CD14-positive monocyte (primary cell): ENCODE measurements around the gene NLGN1. TPM values are rescaled to one million over a fixed set of nuclear protein-coding genes. Genes with fewer than 3 reads are reported as not detected.

Experiments used
- DNase-seq, 3 donors: peaks; one replicate each; pipeline ENCODE4 v3.0.0-alpha.2; 2011 to 2022
- H2AFZ ChIP-seq: 2 replicates; pipeline ENCODE4 v1.6.0; 2012; ENCODE audit warnings: mild to moderate bottlenecking, low read depth, low read length, inconsistent platforms; ENCODE audit not compliant: insufficient read depth, poor library complexity, severe bottlenecking
- H3K27ac ChIP-seq, 2 donors: 1 replicate in 1 of 2; 2 replicates in 1 of 2; pipeline ENCODE4 v1.5.1; 2012 to 2013; ENCODE audit warnings: low read length in 2 of 2, control low read depth in 1 of 2, inconsistent platforms in 1 of 2, low read depth in 1 of 2, mild to moderate bottlenecking in 1 of 2
- H3K27me3 ChIP-seq, 2 donors: one replicate each; pipeline versions ENCODE4 v1.6.0 to v1.6.1; 2011 to 2013; ENCODE audit warnings: low read length in 2 of 2; ENCODE audit not compliant: control insufficient read depth in 2 of 2, insufficient read depth in 2 of 2
- H3K36me3 ChIP-seq, 2 donors: replicated peaks in 1 of 2; 1 replicate in 1 of 2; 2 replicates in 1 of 2; pipeline versions ENCODE4 v1.5.1 to v1.6.1; 2012 to 2013; ENCODE audit warnings: low read length in 2 of 2, control low read depth in 1 of 2, inconsistent platforms in 1 of 2, mild to moderate bottlenecking in 1 of 2; ENCODE audit not compliant: insufficient read depth in 2 of 2, control insufficient read depth in 1 of 2
- H3K4me1 ChIP-seq, 2 donors: 1 replicate in 1 of 2; 2 replicates in 1 of 2; pipeline versions ENCODE4 v1.5.1 to v1.6.1; 2012 to 2013; ENCODE audit warnings: low read length in 2 of 2, control low read depth in 1 of 2, inconsistent platforms in 1 of 2, mild to moderate bottlenecking in 1 of 2, moderate library complexity in 1 of 2; ENCODE audit not compliant: insufficient read depth in 2 of 2, control insufficient read depth in 1 of 2
- H3K4me2 ChIP-seq: replicated peaks from 2 replicates; pipeline ENCODE3; 2012; ENCODE audit warnings: low read length, moderate library complexity, mild to moderate bottlenecking; ENCODE audit not compliant: poor library complexity, severe bottlenecking; ENCODE audit errors: extremely low read depth
- H3K4me3 ChIP-seq, 3 experiments: fragments of 200-600 bp in 1 of 3; sonication (generic) in 1 of 3; replicated peaks in 1 of 3; 1 replicate in 2 of 3; 2 replicates in 1 of 3; pipeline ENCODE4 v1.5.1; 2011 to 2013; ENCODE audit warnings: low read length in 3 of 3, mild to moderate bottlenecking in 3 of 3, control low read depth in 2 of 3, low read depth in 2 of 3, inconsistent platforms in 1 of 3, moderate library complexity in 1 of 3
- H3K79me2 ChIP-seq: 2 replicates; pipeline ENCODE4 v1.6.0; 2012; ENCODE audit warnings: mild to moderate bottlenecking, control low read depth, inconsistent platforms, low read length, moderate library complexity; ENCODE audit not compliant: insufficient read depth
- H3K9ac ChIP-seq: 2 replicates; pipeline ENCODE4 v1.6.0; 2017; ENCODE audit warnings: low read length, mild to moderate bottlenecking; ENCODE audit not compliant: insufficient read depth, poor library complexity, severe bottlenecking
- H3K9me3 ChIP-seq, 2 donors: replicated peaks in 1 of 2; 1 replicate in 1 of 2; 2 replicates in 1 of 2; pipeline versions ENCODE4 v1.5.1 to v1.6.1; 2012 to 2013; ENCODE audit warnings: low read length in 2 of 2, control low read depth in 1 of 2; ENCODE audit not compliant: control insufficient read depth in 1 of 2, insufficient read depth in 1 of 2
- H4K20me1 ChIP-seq: 2 replicates; pipeline ENCODE4 v1.6.0; 2012; ENCODE audit warnings: mild to moderate bottlenecking, low read length, control low read depth, moderate library complexity; ENCODE audit not compliant: insufficient read depth
- H3K27ac Mint-ChIP-seq, 7 donors: one replicate each; pipeline ENCODE4 v1.8.0; 2020; ENCODE audit warnings: mild to moderate bottlenecking in 7 of 7, mixed read lengths in 7 of 7, moderate library complexity in 6 of 7, inconsistent platforms in 2 of 7
- H3K27me3 Mint-ChIP-seq, 3 donors: one replicate each; pipeline ENCODE4 v1.8.0; 2021 to 2022; ENCODE audit warnings: low read depth in 3 of 3, mild to moderate bottlenecking in 3 of 3, mixed read lengths in 3 of 3, moderate library complexity in 3 of 3, inconsistent platforms in 1 of 3
- H3K36me3 Mint-ChIP-seq, 2 donors: one replicate each; pipeline ENCODE4 v1.8.0; 2020; ENCODE audit warnings: mixed read lengths in 2 of 2, inconsistent platforms in 1 of 2, mild to moderate bottlenecking in 1 of 2
- H3K4me1 Mint-ChIP-seq: one replicate; pipeline ENCODE4 v1.8.0; 2020; ENCODE audit warnings: mild to moderate bottlenecking, mixed read lengths
- H3K4me3 Mint-ChIP-seq, 2 donors: one replicate each; pipeline ENCODE4 v1.8.0; 2020; ENCODE audit warnings: mild to moderate bottlenecking in 2 of 2, mixed read lengths in 2 of 2, moderate library complexity in 1 of 2
- H3K9me3 Mint-ChIP-seq, 7 donors: one replicate each; pipeline ENCODE4 v1.8.0; 2020 to 2022; ENCODE audit warnings: mixed read lengths in 7 of 7, mild to moderate bottlenecking in 6 of 7, moderate library complexity in 6 of 7, inconsistent platforms in 2 of 7
- WGBS: methylation state at CpG from one replicate; pipeline ENCODE4 v1.1.5; 2013; ENCODE audit warnings: missing lambda C conversion rate; ENCODE audit not compliant: insufficient coverage; 5-methylcytosine and 5-hydroxymethylcytosine counted together
- intact Hi-C, 2 donors: fragments of 100-400 bp; cut with micrococcal nuclease; formaldehyde crosslinking; loops; one replicate each; pipeline versions ENCODE4 v1.15.0 to v1.15.1; 2023
- polyA plus RNA-seq, 3 donors: library from polyadenylated mRNA; depleted of rRNA in 1 of 3; unstranded in 2 of 3; stranded (reverse) in 1 of 3; fragments of 300-500 nt in 2 of 3; fragments of >200 nt in 1 of 3; fragmentation: Illumina TruSeq in 2 of 3; gene quantifications; 1 replicate in 2 of 3; 2 replicates in 1 of 3; pipeline ENCODE4 v1.2.3, GENCODE V29; 2012 to 2021
- TF ChIP-seq, protein P1 (sequence below): fragments of 200-600 bp; IDR thresholded peaks from one replicate; pipeline ENCODE4 v1.8.0; 2022; ENCODE audit warnings: antibody characterized with exemption, mild to moderate bottlenecking

The NLGN1 gene
- polyA plus RNA-seq, 3 donors = not detected

GRCh38 chr3:173429527-173429926 lies 32.0 kb downstream of the NLGN1 start:
- Histone ChIP-seq H3K36me3 (no peaks in the 10 kb centered on the region), H2AFZ (no peak overlapping the region), H3K79me2 (no peaks in the 10 kb centered on the region), H4K20me1 (no peaks in the 10 kb centered on the region), H3K27ac (no peak overlapping the region), H3K4me3 (no peak overlapping the region), H3K9me3 (peaks cover 7 to 9% of the 10 kb centered on the region in 2 donors), H3K4me1 (no peaks in the 10 kb centered on the region), H3K4me2 (no peak overlapping the region), H3K27me3 (no peaks in the 10 kb centered on the region), H3K9ac (no peak overlapping the region)
- TF ChIP-seq, protein P1, sequence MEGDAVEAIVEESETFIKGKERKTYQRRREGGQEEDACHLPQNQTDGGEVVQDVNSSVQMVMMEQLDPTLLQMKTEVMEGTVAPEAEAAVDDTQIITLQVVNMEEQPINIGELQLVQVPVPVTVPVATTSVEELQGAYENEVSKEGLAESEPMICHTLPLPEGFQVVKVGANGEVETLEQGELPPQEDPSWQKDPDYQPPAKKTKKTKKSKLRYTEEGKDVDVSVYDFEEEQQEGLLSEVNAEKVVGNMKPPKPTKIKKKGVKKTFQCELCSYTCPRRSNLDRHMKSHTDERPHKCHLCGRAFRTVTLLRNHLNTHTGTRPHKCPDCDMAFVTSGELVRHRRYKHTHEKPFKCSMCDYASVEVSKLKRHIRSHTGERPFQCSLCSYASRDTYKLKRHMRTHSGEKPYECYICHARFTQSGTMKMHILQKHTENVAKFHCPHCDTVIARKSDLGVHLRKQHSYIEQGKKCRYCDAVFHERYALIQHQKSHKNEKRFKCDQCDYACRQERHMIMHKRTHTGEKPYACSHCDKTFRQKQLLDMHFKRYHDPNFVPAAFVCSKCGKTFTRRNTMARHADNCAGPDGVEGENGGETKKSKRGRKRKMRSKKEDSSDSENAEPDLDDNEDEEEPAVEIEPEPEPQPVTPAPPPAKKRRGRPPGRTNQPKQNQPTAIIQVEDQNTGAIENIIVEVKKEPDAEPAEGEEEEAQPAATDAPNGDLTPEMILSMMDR = no peak
- no peaks in the 10 kb centered on the region for H3K27me3 Mint-ChIP-seq
- intact Hi-C loops = no loop called here
- H3K36me3 Mint-ChIP-seq = no peaks in the 10 kb centered on the region
- 86% methylated on average over 1 of the region's 1 CpG for WGBS
- no peak for DNase-seq
- no peak overlapping the region for H3K4me3 Mint-ChIP-seq
- H3K27ac Mint-ChIP-seq = no peak overlapping the region
- H3K9me3 Mint-ChIP-seq = peaks cover 4 to 28% (median 9%) of the 10 kb centered on the region in 7 donors
- no peaks in the 10 kb centered on the region for H3K4me1 Mint-ChIP-seq

DNA sequence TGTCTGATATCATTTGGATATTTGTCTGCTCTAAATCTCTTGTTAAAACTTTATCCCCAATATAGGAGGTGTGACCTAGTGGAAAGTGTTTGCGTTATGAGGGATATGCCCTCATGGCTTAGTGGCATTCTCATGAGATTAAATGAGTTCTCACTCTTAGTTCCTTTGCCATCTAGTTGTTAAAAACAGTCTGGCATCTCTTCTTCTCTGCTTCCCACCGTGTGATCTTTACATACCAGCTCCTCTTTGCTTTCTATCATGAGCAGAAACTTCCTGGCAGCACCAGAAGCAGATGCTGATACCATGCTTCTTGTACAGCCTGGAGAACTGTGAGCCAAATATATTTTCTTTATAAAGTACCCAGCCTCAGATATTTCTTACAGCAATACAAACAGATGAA lies 33.0 kb downstream of the NLGN1 start:
- Mint-ChIP-seq H3K27me3 (no peaks in the 10 kb centered on the region), H3K9me3 (peaks cover 4 to 28% (median 9%) of the 10 kb centered on the region in 7 donors), H3K4me1 (no peaks in the 10 kb centered on the region), H3K36me3 (no peaks in the 10 kb centered on the region), H3K27ac (no peak overlapping the region), H3K4me3 (no peak overlapping the region)
- TF ChIP-seq, protein P1 = no peak
- Histone ChIP-seq H3K79me2 (no peaks in the 10 kb centered on the region), H3K4me3 (no peak overlapping the region), H4K20me1 (no peaks in the 10 kb centered on the region), H3K4me2 (no peak overlapping the region), H3K4me1 (no peaks in the 10 kb centered on the region), H3K27me3 (no peaks in the 10 kb centered on the region), H3K9ac (no peak overlapping the region), H3K9me3 (peaks cover 7 to 9% of the 10 kb centered on the region in 2 donors), H2AFZ (no peak overlapping the region), H3K36me3 (no peaks in the 10 kb centered on the region), H3K27ac (no peak overlapping the region)
- intact Hi-C loops = no loop called here
- no peak for DNase-seq
- WGBS = 50% methylated on average over 1 of the region's 2 CpGs
